RWPE2 (cell line): ENCODE measurements around the gene GALNT10.

Experiments
- ATAC-seq: fragments of 200-7000 bp; cut with Tn5 transposase; 3 replicates; pipeline ENCODE4 v1.9.1; 2021; ENCODE audit warnings: low read depth
- DNase-seq: peaks from one replicate; pipeline ENCODE4 v3.0.0-alpha.2; 2020; ENCODE audit warnings: low spot score
- H3K27ac ChIP-seq: fragments of 450-650 bp; 2 replicates; pipeline ENCODE4 v1.5.1; 2017; ENCODE audit warnings: mild to moderate bottlenecking; ENCODE audit not compliant: poor library complexity, severe bottlenecking
- H3K27me3 ChIP-seq: fragments of 250-450 bp; sonication (Bioruptor Pico); 2 replicates; pipeline ENCODE4 v1.5.1; 2021; ENCODE audit warnings: mild to moderate bottlenecking, moderate library complexity; ENCODE audit not compliant: insufficient read depth, poor library complexity, severe bottlenecking
- H3K36me3 ChIP-seq: fragments of 250-450 bp; sonication (Bioruptor Pico); 2 replicates; pipeline ENCODE4 v1.5.1; 2020; ENCODE audit warnings: low read depth, mild to moderate bottlenecking, moderate library complexity
- H3K4me1 ChIP-seq: fragments of 250-450 bp; sonication (Bioruptor Pico); 2 replicates; pipeline ENCODE4 v1.5.1; 2021; ENCODE audit warnings: mild to moderate bottlenecking, moderate library complexity; ENCODE audit not compliant: insufficient read depth, poor library complexity, severe bottlenecking
- H3K4me3 ChIP-seq: fragments of 250-450 bp; sonication (Bioruptor Pico); 2 replicates; pipeline ENCODE4 v1.5.1; 2021; ENCODE audit warnings: mild to moderate bottlenecking, moderate library complexity; ENCODE audit not compliant: severe bottlenecking
- H3K9me3 ChIP-seq: fragments of 250-450 bp; sonication (Bioruptor Pico); 2 replicates; pipeline ENCODE4 v1.5.1; 2021; ENCODE audit warnings: mild to moderate bottlenecking, moderate library complexity; ENCODE audit not compliant: severe bottlenecking
- TF ChIP-seq, protein P1 (sequence below): fragments of 450-650 bp; IDR thresholded peaks from one replicate; pipeline ENCODE4 v1.5.1; 2017; ENCODE audit warnings: mild to moderate bottlenecking, moderate library complexity; ENCODE audit not compliant: poor library complexity, severe bottlenecking

The GALNT10 gene

DNA sequence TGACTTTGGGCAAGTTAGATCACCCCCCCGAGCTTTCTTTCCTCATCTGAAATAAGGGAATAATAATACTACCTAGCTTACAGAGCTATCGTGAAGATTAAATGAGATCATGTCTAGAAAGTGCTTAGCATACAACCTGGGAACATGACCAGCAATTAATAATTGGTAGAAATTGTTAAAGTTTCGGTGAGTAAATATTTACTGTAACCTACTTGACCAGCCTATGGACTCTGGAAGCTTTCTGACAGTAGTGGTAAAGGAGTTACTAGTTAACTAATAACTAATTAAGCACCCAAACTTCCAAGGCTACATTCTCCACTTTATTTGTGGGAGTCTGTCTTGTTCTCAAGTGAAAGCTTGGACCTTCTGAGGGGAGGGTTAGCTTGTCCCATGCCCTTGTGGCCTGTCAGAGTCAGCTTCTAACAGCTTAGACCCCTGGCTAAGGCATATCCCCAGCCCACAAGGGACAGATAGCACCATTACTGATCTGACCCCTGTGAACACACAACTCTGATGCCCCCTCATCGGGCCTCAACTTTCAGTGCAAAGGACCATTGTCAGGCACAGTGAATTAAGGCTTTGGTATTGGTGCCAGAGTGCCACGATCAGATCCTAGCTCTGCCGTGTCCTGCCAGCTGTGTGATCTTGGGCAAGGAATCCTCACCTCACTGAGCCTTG is 196.6 kb downstream of the GALNT10 start:
- H3K4me1 ChIP-seq = no peaks in the 10 kb centered on the region
- DNase-seq (no peak), ATAC-seq (no peak)
- no peak overlapping the region for H3K27ac ChIP-seq
- H3K36me3 ChIP-seq = peaks cover 28% of the 10 kb centered on the region
- H3K4me3 ChIP-seq = no peak overlapping the region
- no peaks in the 10 kb centered on the region for H3K9me3 ChIP-seq
- no peaks in the 10 kb centered on the region for H3K27me3 ChIP-seq
- TF ChIP-seq, protein P1, sequence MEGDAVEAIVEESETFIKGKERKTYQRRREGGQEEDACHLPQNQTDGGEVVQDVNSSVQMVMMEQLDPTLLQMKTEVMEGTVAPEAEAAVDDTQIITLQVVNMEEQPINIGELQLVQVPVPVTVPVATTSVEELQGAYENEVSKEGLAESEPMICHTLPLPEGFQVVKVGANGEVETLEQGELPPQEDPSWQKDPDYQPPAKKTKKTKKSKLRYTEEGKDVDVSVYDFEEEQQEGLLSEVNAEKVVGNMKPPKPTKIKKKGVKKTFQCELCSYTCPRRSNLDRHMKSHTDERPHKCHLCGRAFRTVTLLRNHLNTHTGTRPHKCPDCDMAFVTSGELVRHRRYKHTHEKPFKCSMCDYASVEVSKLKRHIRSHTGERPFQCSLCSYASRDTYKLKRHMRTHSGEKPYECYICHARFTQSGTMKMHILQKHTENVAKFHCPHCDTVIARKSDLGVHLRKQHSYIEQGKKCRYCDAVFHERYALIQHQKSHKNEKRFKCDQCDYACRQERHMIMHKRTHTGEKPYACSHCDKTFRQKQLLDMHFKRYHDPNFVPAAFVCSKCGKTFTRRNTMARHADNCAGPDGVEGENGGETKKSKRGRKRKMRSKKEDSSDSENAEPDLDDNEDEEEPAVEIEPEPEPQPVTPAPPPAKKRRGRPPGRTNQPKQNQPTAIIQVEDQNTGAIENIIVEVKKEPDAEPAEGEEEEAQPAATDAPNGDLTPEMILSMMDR = no peak

DNA sequence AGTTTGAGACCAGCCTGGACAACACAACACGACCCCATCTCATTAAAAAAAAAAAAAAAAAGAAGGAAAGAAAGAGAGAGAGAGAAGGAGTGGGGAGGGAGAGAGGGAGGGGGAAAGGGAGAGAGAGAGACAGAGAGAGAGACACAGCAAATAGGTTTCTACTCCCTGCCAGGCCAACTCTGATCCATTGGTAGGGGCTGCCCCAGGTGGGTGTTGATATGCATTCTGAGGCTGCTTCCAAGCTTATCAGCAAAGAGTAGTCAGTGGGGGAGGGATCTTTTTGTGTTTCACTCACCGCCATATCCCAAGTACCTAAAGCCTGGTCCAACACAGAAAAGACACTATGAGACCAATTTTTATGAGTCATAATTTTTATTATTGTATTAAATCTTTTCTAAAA is 198.3 kb downstream of the GALNT10 start:
- H3K27ac ChIP-seq = no peak overlapping the region
- TF ChIP-seq, protein P1 = no peak
- H3K4me3 ChIP-seq = no peak overlapping the region
- DNase-seq = no peak
- ATAC-seq = no peak
- no peaks in the 10 kb centered on the region for H3K4me1 ChIP-seq
- H3K9me3 ChIP-seq = no peaks in the 10 kb centered on the region
- H3K36me3 ChIP-seq = peaks cover 24% of the 10 kb centered on the region
- H3K27me3 ChIP-seq = no peaks in the 10 kb centered on the region

DNA sequence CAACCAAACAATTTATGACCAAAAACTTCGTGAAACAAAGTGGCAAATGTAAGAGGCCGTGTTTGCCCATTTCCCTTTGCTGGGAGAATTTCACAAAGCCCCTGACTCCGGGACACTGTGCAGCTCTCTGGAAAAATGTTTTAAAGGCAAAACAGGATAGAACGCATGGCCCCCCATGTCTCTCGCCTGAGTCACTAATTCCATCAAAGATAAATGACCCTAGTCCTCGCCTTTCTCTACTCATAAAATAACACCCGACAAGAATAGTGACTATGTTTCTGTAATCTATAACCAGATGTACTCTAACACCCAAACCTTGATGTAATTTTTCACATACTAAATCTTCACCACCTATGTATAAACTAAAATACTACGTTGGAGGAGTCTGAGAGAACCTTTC is 199.6 kb downstream of the GALNT10 start:
- no peak for DNase-seq
- no peaks in the 10 kb centered on the region for H3K27me3 ChIP-seq
- peaks cover 9% of the 10 kb centered on the region for H3K4me1 ChIP-seq
- no peak overlapping the region for H3K4me3 ChIP-seq
- H3K9me3 ChIP-seq = no peaks in the 10 kb centered on the region
- TF ChIP-seq, protein P1 = no peak
- ATAC-seq = no peak
- H3K36me3 ChIP-seq = peaks cover 20% of the 10 kb centered on the region; the same call in 1 of the 2 replicates
- H3K27ac ChIP-seq = no peak overlapping the region

DNA sequence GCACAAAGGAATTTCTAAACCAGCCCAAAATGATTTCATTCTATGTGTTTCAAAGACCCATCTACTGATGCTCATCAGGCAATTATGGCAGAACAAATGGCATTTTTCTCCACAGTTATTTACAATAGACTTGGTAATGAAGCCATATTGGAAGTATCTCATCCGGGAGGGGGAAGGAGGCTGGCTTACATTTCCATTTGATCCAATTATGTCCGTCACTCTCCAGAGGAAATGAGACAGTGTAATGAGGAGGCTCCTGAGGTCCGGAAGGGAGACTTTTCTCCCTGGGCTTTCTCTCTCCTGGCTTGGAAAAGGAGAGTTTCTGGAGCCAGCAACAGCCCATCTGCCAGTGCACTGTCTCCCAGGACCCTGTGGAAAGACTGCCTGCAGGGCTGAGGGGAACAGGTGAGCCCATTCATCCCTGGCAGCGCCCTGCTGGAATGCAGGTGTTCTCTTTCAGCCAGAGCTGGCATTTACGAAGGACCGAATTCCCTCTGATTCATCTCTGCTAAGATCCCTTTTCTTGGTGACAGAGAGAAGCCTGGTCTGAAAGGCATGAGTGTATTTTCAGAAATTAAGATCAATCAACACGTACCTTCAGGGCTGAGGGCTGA is 200.3 kb downstream of the GALNT10 start:
- H3K9me3 ChIP-seq = no peaks in the 10 kb centered on the region
- H3K4me1 ChIP-seq = peaks cover 17% of the 10 kb centered on the region
- no peaks in the 10 kb centered on the region for H3K27me3 ChIP-seq
- no peak overlapping the region for H3K4me3 ChIP-seq
- H3K36me3 ChIP-seq = peaks cover 14% of the 10 kb centered on the region; the same call in 1 of the 2 replicates
- DNase-seq (no peak), ATAC-seq (no peak)
- no peak overlapping the region for H3K27ac ChIP-seq
- TF ChIP-seq, protein P1 = no peak

DNA sequence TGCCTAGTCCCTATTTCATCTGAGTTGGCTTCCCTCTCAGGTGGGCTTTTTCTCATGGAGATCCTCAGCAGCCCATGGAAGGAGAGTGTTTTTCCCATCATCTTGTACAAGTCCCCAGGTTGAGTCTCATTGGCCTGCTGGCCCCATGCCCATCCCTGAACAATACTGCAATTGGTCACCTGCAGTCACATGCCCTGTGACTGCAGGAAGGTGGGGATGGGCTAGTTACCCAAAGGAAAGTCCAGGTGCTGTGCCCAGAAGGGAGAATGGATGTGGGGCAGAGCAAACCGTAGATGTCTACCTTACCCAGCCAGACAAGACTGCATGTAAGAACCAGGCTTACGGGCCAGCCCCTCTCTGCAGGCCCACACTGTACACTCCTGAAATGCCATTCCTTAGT is 201.3 kb downstream of the GALNT10 start:
- TF ChIP-seq, protein P1 = no peak
- Histone ChIP-seq H3K36me3 (peaks cover 9% of the 10 kb centered on the region; the same call in 1 of the 2 replicates), H3K4me3 (no peak overlapping the region), H3K27ac (no peak overlapping the region), H3K4me1 (peaks cover 21% of the 10 kb centered on the region), H3K9me3 (no peaks in the 10 kb centered on the region), H3K27me3 (no peaks in the 10 kb centered on the region)
- ATAC-seq (no peak), DNase-seq (no peak)
